Mammary epithelial cell (primary cell): Measurements from ENCODE around the gene CLEC16A.

Experiments used
- CTCF ChIP-seq, 2 donors: IDR thresholded peaks in 1 of 2; conservative IDR thresholded peaks in 1 of 2; 2 replicates each; pipeline ENCODE4 v1.5.1; 2011 to 2012; ENCODE audit warnings: inconsistent platforms in 2 of 2, low read length in 2 of 2, mild to moderate bottlenecking in 2 of 2, control low read depth in 1 of 2, low read depth in 1 of 2; ENCODE audit not compliant: insufficient read depth in 1 of 2; ENCODE audit errors: extremely low read depth in 1 of 2
- EZH2 ChIP-seq: IDR thresholded peaks from 2 replicates; pipeline ENCODE4 v1.6.1; 2012; ENCODE audit warnings: low read length, inconsistent platforms, borderline replicate concordance

GRCh38 chr16:11006656-11007055 is 62.3 kb downstream of the CLEC16A start:
- TF ChIP-seq CTCF (conservative IDR thresholded peaks at IDR 0.05 in 1 of 2, IDR thresholded peaks at IDR 0.05 in 1 of 2; ENCODE audit: extremely low read depth in 1 of 2, insufficient read depth in 1 of 2, low read depth in 1 of 2, low read length in 2 of 2) (no peak), EZH2 (no peak)
